HG02938 (cell line): ENCODE data around the gene C1orf122.
"Not testable (repeated sequence)": the region's sequence is repeated elsewhere in the genome, so short reads cannot be mapped to it uniquely, and the experiment has no call there.

ENCODE experiments used
- ATAC-seq: cut with Tn5 transposase; IDR thresholded peaks from one replicate; pipeline ENCODE4 v1.9.1; 2021; ENCODE audit warnings: mild to moderate bottlenecking, moderate library complexity; ENCODE audit not compliant: unreplicated experiment

C1orf122 gene

GRCh38 chr1:37807555-37808368, at the start of gene C1orf122, which contains the start of gene YRDC:
C1orf122 (plus strand) TSS chr1:37807790; CDS start chr1:37808405, 615 bp downstream.
YRDC (minus strand) TSS chr1:37808208; CDS start chr1:37808180, 28 bp downstream.
- peak; percentile 82 for ATAC-seq

DNA sequence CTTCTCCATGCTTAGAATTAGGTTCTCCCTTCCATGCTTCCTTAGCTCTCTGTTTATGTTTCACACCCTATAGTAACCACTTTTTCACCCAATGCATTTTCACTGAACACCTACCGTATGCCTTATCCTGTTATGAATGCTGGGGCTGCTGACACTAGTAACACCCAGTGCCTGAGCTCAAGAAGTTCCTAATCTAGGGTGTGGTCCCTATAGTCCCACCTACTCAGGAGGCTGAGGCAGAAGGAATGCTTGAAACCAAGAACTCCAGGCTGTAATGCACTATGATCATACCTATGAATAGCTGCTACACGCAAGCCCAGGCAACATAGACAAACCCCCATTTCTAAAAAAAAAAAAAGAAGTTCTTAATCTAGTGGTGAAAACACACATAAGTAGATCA, 48.1 kb upstream of the C1orf122 start:
- no peak for ATAC-seq

- no peak for ATAC-seq
These were observed 46.0 kb upstream of the C1orf122 start for GRCh38 chr1:37761416-37762095.

DNA sequence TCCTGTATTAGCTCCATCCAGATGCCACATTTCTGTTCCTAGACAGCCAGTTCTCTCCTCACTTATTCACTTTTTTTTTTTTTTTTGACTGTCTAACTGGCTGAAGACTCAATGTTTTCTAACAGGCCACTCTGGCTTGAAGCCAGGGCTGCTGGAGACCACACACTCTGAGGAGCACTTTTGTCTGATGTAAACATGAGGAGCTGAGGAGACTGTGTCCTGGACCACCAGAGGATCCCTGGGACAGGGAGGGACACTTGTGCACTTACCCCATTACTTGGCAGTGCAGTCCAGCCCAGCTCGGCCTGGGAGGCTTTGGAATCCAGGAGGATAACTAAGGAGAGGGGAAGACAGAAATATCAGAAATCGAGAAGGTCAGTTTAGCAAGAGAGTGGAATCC, 45.1 kb upstream of the C1orf122 start:
- ATAC-seq, result no peak

DNA sequence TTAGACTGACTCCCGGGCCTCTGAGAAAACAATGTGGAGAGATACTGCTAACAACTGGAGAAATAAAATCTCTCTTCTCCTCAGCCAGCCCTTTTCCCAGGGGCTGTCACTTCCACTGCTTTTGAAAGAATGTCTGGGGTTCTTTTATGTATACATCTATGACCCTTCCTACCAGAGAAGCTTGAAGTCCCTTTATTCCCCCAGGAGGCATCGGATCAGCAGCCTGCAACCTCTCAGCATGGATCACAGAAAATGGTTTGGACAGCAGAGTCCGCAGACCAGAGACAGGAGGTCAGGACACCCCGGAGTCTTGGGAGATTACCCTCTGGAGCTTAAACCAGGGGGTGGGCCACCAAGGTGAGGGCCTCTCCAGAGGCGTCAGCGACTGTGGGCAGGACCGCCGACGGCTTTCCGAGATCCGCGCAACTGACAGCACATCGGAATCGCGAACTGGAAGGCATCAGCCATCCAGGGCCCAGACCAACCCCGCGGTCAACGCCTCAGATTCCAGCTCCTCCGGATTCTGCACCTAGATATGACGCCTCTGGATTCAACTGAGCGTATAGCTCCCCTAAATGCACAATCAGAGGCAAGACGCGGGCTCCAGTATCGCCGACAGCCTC, 43.7 kb upstream of the C1orf122 start:
- no peak for ATAC-seq

DNA sequence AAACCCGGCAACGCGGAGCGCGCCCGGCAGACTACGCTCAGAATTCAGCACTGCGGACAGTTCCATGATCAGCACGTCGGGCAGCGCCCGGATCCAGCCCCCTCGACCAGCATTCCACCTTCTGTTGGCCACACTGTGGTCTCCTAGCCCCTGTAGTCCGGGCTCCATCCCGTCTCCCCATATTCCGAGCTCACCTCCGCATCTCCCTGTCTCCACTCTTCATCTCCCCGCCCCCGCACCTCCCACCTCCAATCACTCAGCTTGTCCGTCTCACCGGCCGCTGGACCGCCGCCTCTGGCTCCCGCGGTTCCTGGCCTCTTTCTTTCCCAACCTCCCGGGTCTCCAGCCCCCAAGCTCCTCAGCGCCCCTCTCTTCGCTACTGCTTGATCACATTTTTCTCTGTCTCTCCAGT, 43.2 kb upstream of the C1orf122 start:
- ATAC-seq, result no peak

DNA sequence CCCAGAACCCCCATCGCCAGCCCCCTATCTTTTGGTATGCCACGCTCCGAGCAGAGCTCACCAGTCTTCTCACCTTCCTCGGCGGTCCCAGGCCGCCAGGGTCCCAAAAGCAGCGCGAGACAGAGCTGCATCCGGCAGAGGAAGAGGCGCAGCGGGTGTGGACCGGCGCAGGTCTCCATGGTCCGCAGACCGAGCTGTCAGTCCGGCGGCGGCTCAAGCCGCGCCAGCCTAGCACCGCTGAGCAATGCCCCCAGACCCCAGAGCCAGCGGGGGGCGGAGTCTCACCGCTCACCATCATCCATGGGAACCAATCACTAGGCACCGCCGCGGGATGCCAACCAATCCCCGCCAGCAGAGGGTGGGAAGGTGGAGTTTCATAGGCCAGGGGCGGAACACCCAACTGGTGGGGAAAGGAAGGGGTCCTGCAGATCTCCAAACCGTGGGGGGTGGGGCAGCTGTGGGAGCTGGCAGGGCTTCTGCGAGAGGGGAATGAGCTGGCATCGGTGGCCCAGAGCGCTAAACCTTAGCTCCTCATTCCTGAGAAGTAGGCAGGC, 42.6 kb upstream of the C1orf122 start, which contains the start of gene EPHA10:
EPHA10 (minus strand) TSS at position 233 of the 554 bp plus-strand sequence; CDS start at position 179, 54 bp downstream.
- no peak for ATAC-seq

GRCh38 chr1:37765916-37766664, 41.5 kb upstream of the C1orf122 start:
- ATAC-seq, result no peak

DNA sequence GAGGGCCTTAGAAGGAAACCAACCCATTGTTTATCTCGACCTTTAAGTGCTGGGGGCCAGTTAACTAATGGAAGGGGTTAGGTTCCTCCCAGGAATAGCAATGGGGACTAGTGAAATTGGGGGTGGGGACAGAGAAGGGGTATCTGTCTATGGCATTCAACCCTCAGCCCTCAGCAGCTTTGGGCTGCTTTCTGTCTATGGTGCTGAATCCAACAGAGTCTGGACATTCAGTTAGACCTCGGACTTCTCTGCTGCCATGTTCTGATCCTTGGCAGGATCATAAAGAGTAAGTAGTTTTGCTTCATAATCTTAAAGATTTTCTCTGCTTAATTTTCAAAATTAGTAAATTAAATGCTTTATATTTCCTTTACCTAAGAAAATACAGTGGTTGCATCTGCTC, 40.1 kb upstream of the C1orf122 start:
- ATAC-seq, result no peak

DNA sequence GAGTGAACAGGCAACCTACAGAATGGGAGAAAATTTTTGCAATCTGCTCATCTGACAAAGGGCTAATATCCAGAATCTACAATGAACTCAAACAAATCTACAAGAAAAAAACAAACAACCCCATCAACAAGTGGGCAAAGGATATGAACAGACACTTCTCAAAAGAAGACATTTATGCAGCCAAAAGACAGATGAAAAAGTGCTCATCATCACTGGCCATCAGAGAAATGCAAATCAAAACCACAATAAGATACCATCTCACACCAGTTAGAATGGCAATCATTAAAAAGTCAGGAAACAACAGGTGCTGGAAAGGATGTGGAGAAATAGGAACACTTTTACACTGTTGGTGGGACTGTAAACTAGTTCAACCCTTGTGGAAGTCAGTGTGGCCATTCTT, 36.1 kb upstream of the C1orf122 start:
- ATAC-seq, result not testable (repeated sequence)

DNA sequence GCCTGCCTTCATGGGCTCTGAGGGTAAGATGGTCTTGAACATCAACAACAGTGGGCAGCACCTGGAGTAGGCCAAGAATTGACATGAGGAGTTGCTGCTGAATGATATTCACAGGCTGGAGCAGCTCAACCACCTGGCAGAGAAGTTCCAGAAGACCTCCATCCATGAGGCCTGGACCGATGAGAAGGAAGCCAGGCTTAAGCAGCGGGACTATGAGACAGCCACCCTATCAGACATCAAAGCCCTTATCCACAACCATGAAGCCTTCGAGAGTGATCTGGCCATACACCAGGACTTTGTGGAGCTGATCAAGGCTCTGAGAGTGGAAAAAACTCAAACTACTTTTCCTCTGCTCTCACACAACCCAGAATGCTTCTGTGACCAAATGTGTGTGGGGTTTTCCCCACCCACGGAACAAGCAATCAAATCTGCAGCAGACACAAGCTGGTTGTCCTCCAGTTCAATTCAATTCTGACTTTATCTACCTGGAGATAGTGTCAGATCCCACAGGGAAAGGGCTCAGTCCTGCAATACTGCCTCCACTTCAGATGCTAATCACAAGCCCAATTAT, 30.6 kb upstream of the C1orf122 start:
- no peak for ATAC-seq

DNA sequence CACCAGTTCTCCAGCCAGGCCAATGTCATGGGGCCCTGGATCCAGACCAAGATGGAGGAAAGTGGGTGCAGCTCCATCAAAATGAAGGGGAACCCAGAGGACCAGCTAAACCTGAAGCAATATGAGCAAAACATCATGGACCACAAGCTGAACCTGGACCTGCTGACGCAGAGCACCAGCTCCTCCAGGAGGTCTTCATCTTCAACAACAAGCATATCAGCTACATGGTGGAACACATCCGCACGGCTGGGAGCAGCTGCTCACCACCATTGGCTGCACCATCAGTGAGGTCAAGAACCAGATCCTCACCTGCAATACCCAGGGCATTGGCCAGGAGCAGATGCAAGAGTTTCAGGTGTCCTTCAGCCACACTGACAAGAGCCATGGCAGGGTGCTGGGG, 28.9 kb upstream of the C1orf122 start:
- no peak for ATAC-seq

GRCh38 chr1:37782491-37782890, 25.1 kb upstream of the C1orf122 start:
- ATAC-seq, result no peak

- no peak for ATAC-seq
These were observed 14.5 kb upstream of the C1orf122 start for GRCh38 chr1:37792943-37793686.

DNA sequence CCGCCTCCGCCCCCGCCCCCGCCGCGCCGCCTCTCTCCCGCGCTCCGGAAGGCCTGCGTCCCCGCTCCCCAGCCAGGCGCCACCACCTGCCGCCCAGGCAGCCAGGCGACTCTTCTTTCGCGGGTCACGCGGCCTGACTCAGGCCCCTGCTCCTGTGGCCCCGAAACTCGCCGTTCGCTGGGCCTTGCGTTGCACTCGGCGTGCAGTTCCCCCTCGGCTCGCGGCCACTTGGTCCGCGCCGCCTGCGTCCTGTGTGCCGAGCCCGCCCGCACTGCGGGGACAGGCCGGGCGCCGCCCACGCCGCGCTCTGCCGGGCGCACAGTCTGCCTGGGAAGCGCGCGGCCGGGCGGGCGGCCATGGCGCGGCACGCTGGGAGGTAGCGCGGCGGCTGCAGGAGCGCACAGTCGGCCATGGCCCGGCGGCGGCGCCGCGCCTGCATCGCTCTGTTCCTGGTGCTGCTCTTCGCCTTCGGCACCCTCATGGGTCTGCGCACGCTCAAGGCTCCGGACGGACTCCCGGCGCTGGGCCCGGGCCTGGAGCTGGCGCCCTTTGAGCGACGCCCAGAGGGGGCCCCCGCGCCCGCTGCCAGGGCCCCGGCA, 13.7 kb upstream of the C1orf122 start, which contains the start of gene MANEAL:
MANEAL (plus strand) TSS at position 75 of the 599 bp plus-strand sequence; CDS start at position 411, 336 bp downstream.
- ATAC-seq, result no peak

DNA sequence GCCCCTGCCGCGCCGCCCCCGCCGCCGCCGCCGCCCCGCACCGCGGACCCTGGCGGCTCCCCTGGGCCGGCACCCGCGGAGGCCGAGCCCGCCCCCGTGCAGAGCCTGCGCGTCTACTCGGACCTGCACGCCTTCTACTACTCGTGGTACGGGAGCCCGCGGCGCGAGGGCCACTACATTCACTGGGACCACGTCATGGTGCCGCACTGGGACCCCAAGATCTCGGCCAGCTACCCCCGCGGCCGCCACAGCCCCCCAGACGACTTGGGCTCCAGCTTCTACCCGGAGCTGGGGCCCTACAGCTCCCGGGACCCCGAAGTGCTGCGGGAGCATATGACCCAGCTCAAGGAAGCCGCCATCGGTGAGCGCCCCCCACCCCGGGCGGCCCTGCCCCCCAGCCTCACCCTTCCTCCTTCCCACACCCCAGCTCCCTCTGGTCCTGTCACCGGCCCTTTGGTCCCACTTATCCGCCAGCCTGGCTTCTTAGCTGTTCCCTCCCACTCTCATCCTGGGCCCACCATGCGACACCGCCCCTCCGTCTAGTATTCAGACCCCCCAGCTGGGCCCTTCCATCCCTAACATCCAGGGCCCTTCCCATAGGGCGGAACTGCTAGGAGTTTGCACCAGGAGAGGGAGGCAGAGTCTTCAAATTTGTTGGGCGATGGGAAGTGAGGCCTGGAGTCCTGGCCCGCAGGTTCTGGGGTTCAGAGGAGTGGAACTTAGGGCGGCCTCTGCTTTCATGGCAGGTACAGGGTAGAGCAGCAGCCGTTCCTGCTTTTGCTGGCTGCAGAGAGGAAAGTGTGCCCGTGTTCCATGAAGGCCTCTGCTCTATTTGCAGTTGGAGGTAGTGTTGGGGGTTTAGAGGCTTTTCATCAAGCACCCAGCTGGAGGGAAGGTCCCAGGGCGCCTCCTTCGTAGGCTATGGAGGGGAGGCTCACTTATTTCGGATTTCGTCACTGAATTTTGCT, 12.9 kb upstream of the C1orf122 start:
- ATAC-seq, result no peak

GRCh38 chr1:37795340-37796125, 12.1 kb upstream of the C1orf122 start:
- ATAC-seq, result no peak
